GM12874 (cell line): ENCODE results near the gene ALDH3B2.

Source experiments
- CTCF ChIP-seq: IDR thresholded peaks from 2 replicates; pipeline ENCODE4 v1.5.1; 2011; ENCODE audit warnings: low read depth, mild to moderate bottlenecking, control low read depth, low read length, moderate library complexity; ENCODE audit not compliant: insufficient read depth

ALDH3B2 gene

GRCh38 chr11:67613313-67613959 is 61.0 kb downstream of the ALDH3B2 start:
- TF ChIP-seq CTCF, result no peak

GRCh38 chr11:67612751-67613150 is 61.7 kb downstream of the ALDH3B2 start:
- no peak for TF ChIP-seq CTCF
